Left renal pelvis (tissue), 4 donors: ENCODE results near the gene TRIM25. TPM values are rescaled to one million over a fixed set of nuclear protein-coding genes. Genes with fewer than 3 reads are reported as not detected.

Source experiments
- DNase-seq, 4 donors: peaks; one replicate each; pipeline ENCODE4 v3.0.0-alpha.2; 2013; ENCODE audit warnings: low read depth in 4 of 4, low spot score in 3 of 4
- polyA plus RNA-seq, 4 donors: library from polyadenylated mRNA; unstranded; fragments of 120-200 nt; gene quantifications; one replicate each; pipeline ENCODE4 v1.2.1, GENCODE V29; 2013; ENCODE audit not compliant: insufficient read length in 4 of 4

The TRIM25 gene
- polyA plus RNA-seq, 4 donors: 17.0 to 35.2 (median 30.7) TPM

GRCh38 chr17:56929362-56929969, 15.6 kb upstream of the TRIM25 start:
- no peak for DNase-seq

- no peak for DNase-seq
Observed at GRCh38 chr17:56928586-56928985, 14.7 kb upstream of the TRIM25 start.

- no peak for DNase-seq
Observed at GRCh38 chr17:56926704-56927103, 12.9 kb upstream of the TRIM25 start.

GRCh38 chr17:56926270-56926669, 12.4 kb upstream of the TRIM25 start:
- no peak for DNase-seq

GRCh38 chr17:56925088-56925487, 11.2 kb upstream of the TRIM25 start:
- DNase-seq: no peak

GRCh38 chr17:56919717-56920116, 5.9 kb upstream of the TRIM25 start:
- DNase-seq: no peak

GRCh38 chr17:56918916-56919315, 5.1 kb upstream of the TRIM25 start:
- DNase-seq: no peak

- DNase-seq: no peak
Observed at GRCh38 chr17:56917559-56918296, 3.9 kb upstream of the TRIM25 start.

GRCh38 chr17:56914581-56915273, 878 bp upstream of the TRIM25 start:
- DNase-seq: no peak

- peak in 1 of 4 donors; percentile 3 for DNase-seq
Observed at GRCh38 chr17:56913353-56913866, 439 bp downstream of the TRIM25 start.

GRCh38 chr17:56913000-56913311, 893 bp downstream of the TRIM25 start:
- DNase-seq: no peak

- DNase-seq: no peak
Observed at GRCh38 chr17:56912105-56912999, 1.5 kb downstream of the TRIM25 start.

GRCh38 chr17:56910509-56911235, 3.2 kb downstream of the TRIM25 start:
- DNase-seq: no peak

GRCh38 chr17:56909742-56910508, 3.9 kb downstream of the TRIM25 start:
- DNase-seq: no peak

GRCh38 chr17:56908001-56908542, 5.8 kb downstream of the TRIM25 start:
- DNase-seq: no peak

GRCh38 chr17:56903560-56903959, 10.3 kb downstream of the TRIM25 start:
- DNase-seq: no peak

- no peak for DNase-seq
Observed at GRCh38 chr17:56902348-56902747, 11.5 kb downstream of the TRIM25 start.

GRCh38 chr17:56899403-56899802, 14.4 kb downstream of the TRIM25 start:
- DNase-seq: no peak

GRCh38 chr17:56898874-56899273, 15.0 kb downstream of the TRIM25 start:
- DNase-seq: no peak
